ENCODE data around the gene AOC3. TPM values are rescaled to one million over a fixed set of nuclear protein-coding genes. Genes with fewer than 3 reads are reported as not detected.
A peak's percentile ranks its signal among the peaks of the same experiment; 100 is the strongest.

AOC3 gene
- total RNA-seq, 2 donors from 2014 or later: 5.3 to 28.3 TPM

DNA sequence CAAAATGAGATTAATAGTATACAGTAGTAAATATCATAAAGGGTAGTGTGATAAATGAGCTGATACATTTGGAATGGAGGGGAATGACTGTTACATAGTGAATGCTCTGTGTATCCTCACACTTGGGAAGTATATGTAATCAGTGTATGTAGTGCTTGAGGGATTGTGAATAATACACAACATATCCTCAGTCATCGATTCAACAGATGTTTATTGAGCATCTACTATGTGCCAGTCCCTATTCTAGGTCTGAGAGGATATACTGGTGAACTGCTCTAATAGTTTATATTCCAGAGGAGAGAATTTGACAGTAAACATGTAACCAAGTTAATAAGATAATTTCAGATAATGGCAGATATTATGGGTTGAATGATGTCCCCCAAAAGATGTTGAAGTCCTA, 23.5 kb upstream of the AOC3 start:
- Histone ChIP-seq H3K36me3 (no peaks in the 10 kb centered on the region), H3K9ac (ENCODE audit: low read depth in 2 of 2, low read length in 2 of 2) (no peak overlapping the region), H3K4me3 (no peak overlapping the region), H3K9me3 (no peaks in the 10 kb centered on the region), H3K27me3 (no peaks in the 10 kb centered on the region), H3K4me1 (peaks cover 16% of the 10 kb centered on the region), H3K27ac (no peak overlapping the region)
- no peak for DNase-seq
- intact Hi-C loops (cut with DNase I): no loop called here
- TF ChIP-seq, protein P1, sequence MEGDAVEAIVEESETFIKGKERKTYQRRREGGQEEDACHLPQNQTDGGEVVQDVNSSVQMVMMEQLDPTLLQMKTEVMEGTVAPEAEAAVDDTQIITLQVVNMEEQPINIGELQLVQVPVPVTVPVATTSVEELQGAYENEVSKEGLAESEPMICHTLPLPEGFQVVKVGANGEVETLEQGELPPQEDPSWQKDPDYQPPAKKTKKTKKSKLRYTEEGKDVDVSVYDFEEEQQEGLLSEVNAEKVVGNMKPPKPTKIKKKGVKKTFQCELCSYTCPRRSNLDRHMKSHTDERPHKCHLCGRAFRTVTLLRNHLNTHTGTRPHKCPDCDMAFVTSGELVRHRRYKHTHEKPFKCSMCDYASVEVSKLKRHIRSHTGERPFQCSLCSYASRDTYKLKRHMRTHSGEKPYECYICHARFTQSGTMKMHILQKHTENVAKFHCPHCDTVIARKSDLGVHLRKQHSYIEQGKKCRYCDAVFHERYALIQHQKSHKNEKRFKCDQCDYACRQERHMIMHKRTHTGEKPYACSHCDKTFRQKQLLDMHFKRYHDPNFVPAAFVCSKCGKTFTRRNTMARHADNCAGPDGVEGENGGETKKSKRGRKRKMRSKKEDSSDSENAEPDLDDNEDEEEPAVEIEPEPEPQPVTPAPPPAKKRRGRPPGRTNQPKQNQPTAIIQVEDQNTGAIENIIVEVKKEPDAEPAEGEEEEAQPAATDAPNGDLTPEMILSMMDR (IDR thresholded peaks at IDR 0.05): no peak

DNA sequence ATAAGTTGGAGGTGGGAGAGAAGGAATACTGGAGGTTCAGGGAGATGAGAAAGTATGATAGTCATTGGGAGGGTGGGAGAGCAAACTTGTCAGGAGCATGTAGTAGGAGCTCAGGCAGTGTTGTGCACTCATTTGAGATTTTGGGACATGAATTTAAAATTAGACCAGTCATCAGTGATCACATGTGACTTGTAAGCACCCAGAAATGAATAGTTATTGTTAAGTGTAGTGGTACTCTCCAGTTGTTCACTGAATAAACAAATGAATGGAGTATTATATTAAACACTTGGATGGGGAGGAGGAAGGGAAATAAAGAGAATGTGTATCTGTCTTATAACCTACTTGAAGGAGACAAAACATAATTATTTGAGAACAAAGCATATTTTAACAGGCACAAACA, 20.0 kb upstream of the AOC3 start:
- intact Hi-C loops (cut with DNase I): loop anchor here (5.0 kb wide), 2 partner anchors 109 to 166 kb away; partner anchors contain the start of gene RPL27
- no peaks in the 10 kb centered on the region for H3K9me3 ChIP-seq
- no peak overlapping the region for H3K4me3 ChIP-seq
- H3K4me1 ChIP-seq: peaks cover 7% of the 10 kb centered on the region
- no peaks in the 10 kb centered on the region for H3K27me3 ChIP-seq
- no peak overlapping the region for H3K9ac ChIP-seq (ENCODE audit: low read depth in 2 of 2, low read length in 2 of 2)
- TF ChIP-seq, protein P1 (IDR thresholded peaks at IDR 0.05): no peak
- no peaks in the 10 kb centered on the region for H3K36me3 ChIP-seq
- H3K27ac ChIP-seq: no peak overlapping the region
- no peak for DNase-seq

DNA sequence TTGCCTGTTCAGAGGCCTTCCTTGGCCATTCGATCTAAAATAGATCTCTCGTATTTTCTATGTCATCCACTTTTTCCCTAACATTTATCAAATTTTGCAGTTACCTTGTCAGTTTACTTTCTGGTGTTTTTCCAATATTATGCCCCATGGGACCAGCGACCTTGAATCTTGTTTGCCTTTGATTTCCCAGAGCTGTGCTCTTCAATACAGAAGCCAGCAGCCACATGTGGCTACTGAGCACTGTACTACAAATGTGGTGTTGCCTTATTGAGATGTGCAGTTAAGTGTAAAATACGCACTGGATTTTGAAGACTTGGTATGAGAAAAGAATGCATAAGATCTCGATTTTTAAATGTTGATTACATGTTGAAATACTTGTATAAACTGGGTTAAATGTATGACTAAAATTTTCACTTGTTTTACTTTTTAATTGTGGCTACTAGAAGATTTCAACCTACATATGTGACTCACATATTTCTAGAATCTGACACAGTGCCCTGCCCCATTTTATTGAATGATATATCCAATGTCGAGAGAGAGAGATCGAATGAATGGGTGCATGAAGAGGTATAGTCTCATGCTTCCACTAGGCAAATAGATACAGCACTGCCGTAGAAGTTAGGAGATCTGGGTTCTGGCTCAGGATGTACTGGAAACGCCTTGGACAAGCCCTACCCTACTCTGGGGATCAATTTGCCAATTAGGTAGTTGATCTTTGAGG, 18.6 kb upstream of the AOC3 start:
- no peaks in the 10 kb centered on the region for H3K36me3 ChIP-seq
- intact Hi-C loops (cut with DNase I): loop anchor here (5.0 kb wide), 2 partner anchors 110 to 165 kb away; partner anchors contain the start of gene RPL27
- H3K27me3 ChIP-seq: no peaks in the 10 kb centered on the region
- no peak for DNase-seq
- peaks cover 7% of the 10 kb centered on the region for H3K4me1 ChIP-seq
- TF ChIP-seq, protein P1 (IDR thresholded peaks at IDR 0.05): no peak
- H3K9me3 ChIP-seq: no peaks in the 10 kb centered on the region
- H3K9ac ChIP-seq (ENCODE audit: low read depth in 2 of 2, low read length in 2 of 2): peak overlapping the region; percentile 93 to 96
- peak overlapping the region; percentile 97 for H3K4me3 ChIP-seq
- H3K27ac ChIP-seq: peak overlapping the region; percentile 74

DNA sequence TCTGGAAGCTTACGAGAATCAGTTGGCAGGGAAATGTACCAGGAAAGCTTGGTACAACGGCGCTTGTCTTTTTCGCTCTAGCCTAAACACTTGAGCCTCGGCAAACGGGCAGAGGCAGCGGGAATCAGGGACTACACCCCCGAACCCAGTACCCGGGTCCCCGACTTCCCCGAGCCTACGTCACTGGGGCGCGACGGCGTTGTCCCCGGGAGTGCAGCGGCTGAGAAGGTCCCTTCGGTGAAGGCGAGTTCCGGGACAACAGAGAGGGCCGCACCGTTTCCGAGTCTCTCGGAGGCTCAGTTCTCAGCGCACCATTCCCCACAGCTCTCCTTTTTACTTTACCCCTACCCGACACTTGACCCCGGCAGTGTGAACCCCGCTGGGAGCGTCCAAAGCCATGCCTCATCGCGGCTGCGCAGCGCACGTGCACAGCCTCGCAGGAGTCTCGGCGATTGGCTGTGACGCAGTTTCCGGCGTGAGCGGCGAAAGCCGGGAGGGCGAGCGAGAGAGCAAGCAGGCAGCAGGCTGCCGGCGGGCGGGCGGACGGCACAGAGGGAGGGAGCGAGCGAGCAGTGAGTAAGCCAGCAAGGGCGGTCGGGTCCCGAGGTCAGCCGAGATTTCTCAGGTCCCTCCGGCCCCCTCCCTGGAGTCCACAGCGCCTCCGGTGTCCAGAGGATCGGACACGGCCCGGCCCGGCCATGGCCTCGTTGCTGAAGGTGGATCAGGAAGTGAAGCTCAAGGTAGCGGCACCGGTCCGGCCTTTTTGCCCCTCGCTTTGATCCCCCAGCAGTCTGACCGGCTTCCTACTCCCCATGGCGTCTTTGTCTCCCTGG, 17.8 kb upstream of the AOC3 start, which contains the start of gene PSME3:
Gene PSME3 (plus strand): TSS at position 464 of the 833 bp plus-strand sequence. CDS start 235 bp downstream, at position 699.
- peak; percentile 95 for DNase-seq
- no peaks in the 10 kb centered on the region for H3K27me3 ChIP-seq
- H3K4me1 ChIP-seq: peaks cover 7% of the 10 kb centered on the region
- H3K4me3 ChIP-seq: peak within 1 kb of the TSS; percentile 97
- intact Hi-C loops (cut with DNase I): loop anchor here (5.0 kb wide), 2 partner anchors 111 to 164 kb away; partner anchors contain the start of gene RPL27
- peak within 1 kb of the TSS; percentile 93 to 96 for H3K9ac ChIP-seq (ENCODE audit: low read depth in 2 of 2, low read length in 2 of 2)
- peak within 1 kb of the TSS; percentile 74 for H3K27ac ChIP-seq
- no peaks in the 10 kb centered on the region for H3K36me3 ChIP-seq
- H3K9me3 ChIP-seq: no peaks in the 10 kb centered on the region
- TF ChIP-seq, protein P1 (IDR thresholded peaks at IDR 0.05): no peak

DNA sequence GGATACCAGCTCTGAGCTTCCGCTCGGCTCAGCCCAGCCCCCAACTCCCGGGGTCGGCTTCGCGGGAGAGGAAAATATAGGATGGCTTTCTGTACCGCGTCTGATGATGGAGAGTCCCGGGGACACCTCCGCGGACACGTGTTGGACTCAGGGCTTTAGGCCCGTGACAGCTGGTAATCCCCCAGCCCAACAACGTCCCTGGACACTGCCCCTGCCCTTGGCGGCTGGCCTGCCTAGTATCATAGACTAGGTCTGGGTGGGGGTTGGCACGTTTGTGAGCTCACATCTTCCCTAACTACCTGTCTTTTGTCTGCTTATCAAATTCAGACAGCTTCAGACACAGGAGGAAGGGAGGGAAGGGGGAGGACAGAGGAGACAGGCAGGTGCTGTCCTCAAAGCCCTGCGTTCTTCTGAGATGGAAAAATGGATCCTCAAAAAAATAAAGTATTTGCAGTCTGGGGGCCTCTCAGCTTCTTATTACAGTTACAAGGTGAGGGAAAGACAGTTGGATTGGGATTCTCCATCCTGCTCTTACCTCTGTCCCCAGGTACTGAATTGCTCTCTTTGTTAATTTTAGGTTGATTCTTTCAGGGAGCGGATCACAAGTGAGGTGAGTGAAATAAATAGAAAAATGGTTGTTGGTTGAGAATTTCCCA, 17.1 kb upstream of the AOC3 start:
- TF ChIP-seq, protein P1 (IDR thresholded peaks at IDR 0.05): no peak
- Histone ChIP-seq H3K4me3 (peak overlapping the region; percentile 97), H3K9me3 (no peaks in the 10 kb centered on the region), H3K36me3 (peaks cover 2% of the 10 kb centered on the region), H3K9ac (ENCODE audit: low read depth in 2 of 2, low read length in 2 of 2) (peak overlapping the region; percentile 93 to 96), H3K4me1 (peaks cover 7% of the 10 kb centered on the region), H3K27ac (peak overlapping the region; percentile 74), H3K27me3 (no peaks in the 10 kb centered on the region)
- no peak for DNase-seq
- intact Hi-C loops (cut with DNase I): loop anchor here (5.0 kb wide), 2 partner anchors 112 to 163 kb away; partner anchors contain the start of gene RPL27

Data from colonic mucosa (tissue), 4 donors.